GM12878 (cell line): ENCODE measurements around the gene SLMAP. TPM values are rescaled to one million over a fixed set of nuclear protein-coding genes. Genes with fewer than 3 reads are reported as not detected.

Experiments used
- ATAC-seq: fragments of 200-7000 bp; cut with Tn5 transposase; 3 replicates; pipeline ENCODE4 v1.9.1; 2020; ENCODE audit warnings: mild to moderate bottlenecking, moderate library complexity
- BruUV-seq: library from RNA; stranded (reverse); fragments of 400-500 nt; replicated peaks from 2 replicates; lab custom pipeline; 2021; lab: Mats Ljungman, UMichigan
- CTCF ChIA-PET: fragments of 300-600 bp; sonication (Branson Sonifier 250); formaldehyde crosslinking; extraction: SDS; loops from one replicate; lab custom pipeline; 2021; ENCODE audit warnings: inconsistent platforms; lab: Yijun Ruan, JAX
- POLR2A ChIA-PET: fragments of 350-600 bp; formaldehyde crosslinking; extraction: SDS; loops from one replicate; lab custom pipeline; 2021; ENCODE audit warnings: inconsistent platforms; lab: Charles Lee
- RAD21 ChIA-PET: fragments of 300-600 bp; sonication (Branson Sonifier 250); formaldehyde crosslinking; loops from one replicate; lab custom pipeline; 2023; ENCODE audit warnings: antibody characterized with exemption; ENCODE audit not compliant: unreplicated experiment; lab: Charles Lee
- SMC1A ChIA-PET: fragments of 300-600 bp; sonication (Branson Sonifier 250); formaldehyde crosslinking; loops from one replicate; lab custom pipeline; 2023; ENCODE audit not compliant: unreplicated experiment, uncharacterized antibody; lab: Charles Lee
- DNase-seq: peaks from one replicate; pipeline ENCODE4 v3.0.0-alpha.2; 2011; ENCODE audit warnings: low read depth, low spot score
- FAIRE-seq: peaks from 3 replicates; lab custom pipeline; 2011; peaks lifted over from hg19 to GRCh38; lab: Jason Lieb, UNC
- H2AFZ ChIP-seq: 2 replicates; pipeline ENCODE4 v1.6.0; 2011; ENCODE audit warnings: low read depth, low read length, control low read depth; ENCODE audit not compliant: control insufficient read depth
- H3K27ac ChIP-seq: 2 replicates; pipeline ENCODE4 v1.5.1; 2011; ENCODE audit warnings: control low read depth; ENCODE audit not compliant: control insufficient read depth, insufficient read depth
- H3K27me3 ChIP-seq, 2 experiments: replicated peaks in 1 of 2; 2 replicates each; pipeline versions ENCODE4 v1.6.0 to v1.6.1; 2011; ENCODE audit warnings: low read length in 1 of 2; ENCODE audit not compliant: control insufficient read depth in 2 of 2, insufficient read depth in 2 of 2
- H3K36me3 ChIP-seq, 2 experiments: 2 replicates each; pipeline ENCODE4 v1.5.1; 2011; ENCODE audit warnings: low read length in 1 of 2; ENCODE audit not compliant: control insufficient read depth in 2 of 2, insufficient read depth in 2 of 2
- H3K4me1 ChIP-seq: 2 replicates; pipeline ENCODE4 v1.6.1; 2011; ENCODE audit warnings: mild to moderate bottlenecking, low read length, moderate library complexity, mixed read lengths; ENCODE audit not compliant: control insufficient read depth, insufficient read depth
- H3K4me2 ChIP-seq: 2 replicates; pipeline ENCODE4 v1.6.0; 2011; ENCODE audit warnings: control low read depth; ENCODE audit not compliant: control insufficient read depth, insufficient read depth
- H3K4me3 ChIP-seq: fragments of 200-600 bp; sonication (generic); 2 replicates; pipeline ENCODE4 v1.5.1; 2016
- H3K79me2 ChIP-seq: 2 replicates; pipeline ENCODE4 v1.6.0; 2011; ENCODE audit warnings: low read length; ENCODE audit not compliant: control insufficient read depth, insufficient read depth
- H3K9ac ChIP-seq: 2 replicates; pipeline ENCODE4 v1.8.0; 2011; ENCODE audit warnings: low read length, control low read depth, mixed read lengths; ENCODE audit not compliant: control insufficient read depth, insufficient read depth
- H3K9me3 ChIP-seq: replicated peaks from 3 replicates; pipeline ENCODE4 v1.5.1; 2011; ENCODE audit warnings: mild to moderate bottlenecking, low read length; ENCODE audit not compliant: control insufficient read depth, insufficient read depth
- H4K20me1 ChIP-seq: 2 replicates; pipeline ENCODE4 v1.6.0; 2011; ENCODE audit not compliant: control insufficient read depth, insufficient read depth
- CHD4 ChIP-seq: fragments of 200-600 bp; sonication (generic); IDR thresholded peaks from 2 replicates; pipeline ENCODE4 v1.6.1; 2016; ENCODE audit warnings: mild to moderate bottlenecking
- IKZF1 ChIP-seq: fragments of 450-650 bp; conservative IDR thresholded peaks from 2 replicates; pipeline ENCODE4 v1.6.1; 2017; ENCODE audit warnings: antibody characterized with exemption, mild to moderate bottlenecking
- KAT2A ChIP-seq: conservative IDR thresholded peaks from 2 replicates; pipeline ENCODE4 v1.6.1; 2011; ENCODE audit warnings: low read depth, low read length; ENCODE audit not compliant: control insufficient read depth
- MEF2B ChIP-seq: fragments of 450-650 bp; IDR thresholded peaks from 2 replicates; pipeline ENCODE4 v1.6.1; 2018; ENCODE audit warnings: mild to moderate bottlenecking, moderate library complexity; ENCODE audit not compliant: partially characterized antibody, poor library complexity, severe bottlenecking
- MYB ChIP-seq: fragments of 150-350 bp; IDR thresholded peaks from 2 replicates; pipeline ENCODE4 v1.6.1; 2014; ENCODE audit warnings: mild to moderate bottlenecking, low read depth, low read length, borderline replicate concordance
- NFIC ChIP-seq: IDR thresholded peaks from 2 replicates; pipeline ENCODE4 v1.6.1; 2012; ENCODE audit warnings: low read depth, mild to moderate bottlenecking, inconsistent platforms, low read length, moderate library complexity
- RFX5 ChIP-seq: IDR thresholded peaks from 2 replicates; pipeline ENCODE4 v1.6.1; 2011; ENCODE audit warnings: low read depth, low read length, improper control_type of control experiment
- SUPT20H ChIP-seq: IDR thresholded peaks from 2 replicates; pipeline ENCODE4 v1.6.1; 2011; ENCODE audit warnings: low read depth, mild to moderate bottlenecking, low read length, moderate library complexity, borderline replicate concordance; ENCODE audit not compliant: control insufficient read depth
- ZNF217 ChIP-seq: fragments of 450-650 bp; IDR thresholded peaks from 2 replicates; pipeline ENCODE4 v1.6.1; 2017; ENCODE audit warnings: antibody characterized with exemption, mild to moderate bottlenecking
- WGBS: methylation state at CpG from one replicate; pipeline ENCODE4 v1.1.6; 2016; ENCODE audit warnings: low lambda C conversion rate; ENCODE audit not compliant: insufficient replicate concordance, insufficient coverage; ENCODE audit errors: missing lambda C conversion rate; 5-methylcytosine and 5-hydroxymethylcytosine counted together
- in situ Hi-C: fragments of 300-500 bp; cut with MboI; formaldehyde crosslinking; loops from 9 replicates; pipeline ENCODE4 v1.14.3; 2018; ENCODE audit warnings: mixed read lengths
- intact Hi-C: fragments of 100-400 bp; cut with micrococcal nuclease; formaldehyde crosslinking; loops from one replicate; pipeline ENCODE4 v1.14.2; 2022; ENCODE audit not compliant: unreplicated experiment
- polyA plus RNA-seq, 11 experiments: library from polyadenylated mRNA; depleted of rRNA in 4 of 11; unstranded in 6 of 11; stranded (reverse) in 5 of 11; fragments of >200 nt; fragmentation: Nextera tagmentation in 4 of 11; fragmentation: Illumina TruSeq in 1 of 11; extraction: Ambion mirVana in 4 of 11; extraction: Trizol in 1 of 11; gene quantifications; 1 replicate in 1 of 11; 2 replicates in 10 of 11; pipeline versions ENCODE4 v1.2.1 to v1.2.3, GENCODE V29; 2011 to 2016; ENCODE audit warnings: inconsistent platforms in 2 of 11, missing spikeins in 2 of 11, low read depth in 1 of 11
- total RNA-seq, 4 experiments: library from RNA; depleted of rRNA in 3 of 4; stranded (reverse); fragments of >200 nt in 3 of 4; fragmentation: Illumina TruSeq in 1 of 4; extraction: Trizol in 1 of 4; gene quantifications; 2 replicates each; pipeline versions ENCODE4 v1.2.1 to v1.2.3, GENCODE V29; 2013 to 2021

Gene SLMAP
- total and polyA plus RNA-seq, 10 of the 15 experiments (the other 5 are each of a cell fraction or from before 2014, with no cell fraction given) = 8.3 to 43.8 (median 26.4) TPM

DNA sequence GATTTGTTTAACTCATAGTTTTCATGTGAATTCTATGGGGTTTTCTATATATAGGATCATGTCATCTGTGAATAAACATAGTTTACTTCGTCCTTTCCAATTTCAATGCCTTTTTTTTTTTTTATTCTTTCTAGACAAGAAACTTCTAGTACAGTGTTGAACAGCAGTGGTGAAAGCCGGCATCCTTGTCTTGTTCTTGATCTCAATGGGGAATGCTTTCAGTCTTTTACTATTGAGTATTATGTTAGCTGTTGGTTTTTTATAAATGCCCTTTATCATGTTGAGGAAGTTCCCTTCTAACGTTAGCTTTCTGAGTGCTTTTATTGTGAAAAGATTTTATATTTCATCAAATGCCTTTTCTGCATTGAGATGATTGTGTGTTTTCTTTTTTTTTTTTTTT lies 69.0 kb downstream of the SLMAP start:
- WGBS = 64% methylated on average over 3 of the region's 3 CpGs
- intact Hi-C loops = loop anchor here (5.0 to 10.0 kb wide), 2 partner anchors 68 to 180 kb away; partner anchors contain the start of gene SLMAP
- Histone ChIP-seq H3K4me1 (no peaks in the 10 kb centered on the region; the same call in 1 of the 2 replicates), H3K36me3 (peaks cover 0 to 3% of the 10 kb centered on the region in 2 experiments; a peak in 1 of 4 replicates), H3K9me3 (no peaks in the 10 kb centered on the region), H3K4me3 (no peak overlapping the region), H2AFZ (no peak overlapping the region), H3K4me2 (no peak overlapping the region), H3K27ac (no peak overlapping the region), H3K27me3 (no peaks in the 10 kb centered on the region), H3K9ac (no peak overlapping the region), H4K20me1 (no peaks in the 10 kb centered on the region), H3K79me2 (peaks cover 10% of the 10 kb centered on the region)
- ChIA-PET RAD21 (interaction anchor here (0.6 to 3.1 kb wide), 11 partner anchors 32 to 567 kb away, joined by 3 to 14 read pairs (median 4); partner anchors contain the start of genes ARF4 and SLMAP), SMC1A (interaction anchor here (0.7 to 3.7 kb wide), 15 partner anchors 10 to 655 kb away, joined by 3 to 25 read pairs (median 6); no protein-coding TSS in a partner anchor), CTCF (interaction anchor here (0.9 to 4.3 kb wide), 14 partner anchors 9 to 725 kb away, joined by 3 to 63 read pairs (median 6); partner anchors contain the start of gene PDE12), POLR2A (interaction anchor here (0.7 kb wide), 1 partner anchor 655 kb away, joined by 3 read pairs; no protein-coding TSS in a partner anchor)
- in situ Hi-C loops = no loop called here
- no TSS peak for BruUV-seq
- FAIRE-seq = no peak
- no peak for DNase-seq
- no peak for ATAC-seq
- no peak for TF ChIP-seq KAT2A
- no peak for TF ChIP-seq NFIC
- TF ChIP-seq MYB = no peak
- TF ChIP-seq RFX5 = no peak
- TF ChIP-seq MEF2B = no peak
- TF ChIP-seq ZNF217 = no peak
- TF ChIP-seq IKZF1 = no peak
- TF ChIP-seq CHD4 = no peak
- no peak for TF ChIP-seq SUPT20H
